SU-DHL-6 (cell line): ENCODE measurements around the gene MMP24.

Experiments used
- H2AFZ ChIP-seq: fragments of 200-600 bp; sonication (generic); 2 replicates; pipeline ENCODE4 v1.6.1; 2014; ENCODE audit warnings: low read depth, mild to moderate bottlenecking, moderate library complexity, mixed read lengths, antibody characterized with exemption, low read length; ENCODE audit not compliant: severe bottlenecking
- H3F3A ChIP-seq: fragments of 200-600 bp; shearing (Covaris generic); 2 replicates; pipeline ENCODE4 v1.6.0; 2016; ENCODE audit warnings: antibody characterized with exemption, mild to moderate bottlenecking; ENCODE audit not compliant: insufficient read depth
- H3K27ac ChIP-seq: fragments of 200-600 bp; sonication (generic); 2 replicates; pipeline ENCODE4 v1.5.1; 2016; ENCODE audit warnings: low read depth, mild to moderate bottlenecking, low read length, moderate library complexity, mixed read lengths
- H3K27me3 ChIP-seq: fragments of 200-600 bp; sonication (generic), shearing (Covaris generic); 2 replicates; pipeline ENCODE4 v1.6.0; 2014; ENCODE audit warnings: mild to moderate bottlenecking, low read length
- H3K36me3 ChIP-seq: fragments of 200-600 bp; sonication (generic); 2 replicates; pipeline ENCODE4 v1.6.1; 2014; ENCODE audit warnings: mild to moderate bottlenecking, low read length, mixed read lengths
- H3K4me2 ChIP-seq: fragments of 300-600, 200-600 bp; shearing (Covaris generic), sonication (generic); 2 replicates; pipeline ENCODE4 v1.6.0; 2014; ENCODE audit warnings: low read length, low read depth, mild to moderate bottlenecking; ENCODE audit not compliant: poor library complexity, severe bottlenecking
- H3K4me3 ChIP-seq: fragments of 200-600 bp; sonication (generic); 2 replicates; pipeline ENCODE4 v1.5.1; 2014; ENCODE audit warnings: antibody characterized with exemption, low read length, mild to moderate bottlenecking, mixed read lengths; ENCODE audit not compliant: insufficient read depth, poor library complexity, severe bottlenecking
- H3K79me2 ChIP-seq: fragments of 200-600 bp; sonication (generic); 2 replicates; pipeline ENCODE4 v1.6.1; 2014; ENCODE audit warnings: mild to moderate bottlenecking, low read length, moderate library complexity; ENCODE audit not compliant: insufficient read depth
- H3K9ac ChIP-seq: fragments of 200-600 bp; sonication (generic); 2 replicates; pipeline ENCODE4 v1.7.0; 2014; ENCODE audit warnings: mild to moderate bottlenecking, low read length
- H3K9me2 ChIP-seq: fragments of 200-600 bp; sonication (generic); replicated peaks from 2 replicates; pipeline ENCODE4 v1.6.1; 2014; ENCODE audit warnings: low read length; ENCODE audit not compliant: insufficient read depth
- H3K9me3 ChIP-seq: fragments of 200-600 bp; sonication (generic); 2 replicates; pipeline ENCODE4 v1.6.1; 2014; ENCODE audit warnings: low read length, mixed read lengths; ENCODE audit not compliant: insufficient read depth
- H4K20me1 ChIP-seq: fragments of 200-600 bp; sonication (generic); 2 replicates; pipeline ENCODE4 v1.6.1; 2014; ENCODE audit warnings: low read depth, mild to moderate bottlenecking, antibody characterized with exemption, low read length, moderate library complexity, mixed read lengths
- CTCF ChIP-seq: fragments of 200-600 bp; sonication (generic); IDR thresholded peaks from one replicate; pipeline ENCODE4 v1.5.1; 2017; ENCODE audit warnings: antibody characterized with exemption, mild to moderate bottlenecking, low read length, moderate library complexity; ENCODE audit not compliant: insufficient read depth, poor library complexity, severe bottlenecking
- EZH2phosphoT487 ChIP-seq: fragments of 200-600 bp; sonication (generic), shearing (Covaris generic); conservative IDR thresholded peaks from 2 replicates; pipeline ENCODE4 v1.6.1; 2018; ENCODE audit warnings: mild to moderate bottlenecking, antibody characterized with exemption, low read length, moderate library complexity, mixed read lengths

The MMP24 gene

GRCh38 chr20:35225319-35226125 is 968 bp upstream of the MMP24 start:
- no peak overlapping the region for H3K4me2 ChIP-seq
- H3K4me3 ChIP-seq, result no peak overlapping the region
- no peaks in the 10 kb centered on the region for H3K27me3 ChIP-seq
- H3K79me2 ChIP-seq, result no peaks in the 10 kb centered on the region
- H3K9ac ChIP-seq, result no peak overlapping the region
- no peaks in the 10 kb centered on the region for H3K9me2 ChIP-seq
- H3K36me3 ChIP-seq, result no peaks in the 10 kb centered on the region
- no peak overlapping the region for H3K27ac ChIP-seq
- H4K20me1 ChIP-seq, result no peaks in the 10 kb centered on the region
- H3K9me3 ChIP-seq, result no peaks in the 10 kb centered on the region
- no peaks in the 10 kb centered on the region for H3F3A ChIP-seq
- H2AFZ ChIP-seq, result no peak overlapping the region
- TF ChIP-seq EZH2phosphoT487, result no peak
- no peak for TF ChIP-seq CTCF

- no peak overlapping the region for H2AFZ ChIP-seq
- TF ChIP-seq EZH2phosphoT487, result no peak
- TF ChIP-seq CTCF, result no peak
- H3K79me2 ChIP-seq, result no peaks in the 10 kb centered on the region
- no peaks in the 10 kb centered on the region for H3K36me3 ChIP-seq
- no peak overlapping the region for H3K4me3 ChIP-seq
- H3K9me3 ChIP-seq, result no peaks in the 10 kb centered on the region
- H3K9me2 ChIP-seq, result no peaks in the 10 kb centered on the region
- H3K9ac ChIP-seq, result no peak overlapping the region
- H3F3A ChIP-seq, result no peaks in the 10 kb centered on the region
- H4K20me1 ChIP-seq, result no peaks in the 10 kb centered on the region
- H3K27ac ChIP-seq, result no peak overlapping the region
- no peak overlapping the region for H3K4me2 ChIP-seq
- H3K27me3 ChIP-seq, result no peaks in the 10 kb centered on the region
Measured at GRCh38 chr20:35226884-35227681, 593 bp downstream of the MMP24 start.

GRCh38 chr20:35232575-35232974 is 6.1 kb downstream of the MMP24 start:
- Histone ChIP-seq H3K9me2 (no peaks in the 10 kb centered on the region), H3K27ac (no peak overlapping the region), H2AFZ (no peak overlapping the region), H3K36me3 (no peaks in the 10 kb centered on the region), H3K9me3 (no peaks in the 10 kb centered on the region), H4K20me1 (no peaks in the 10 kb centered on the region), H3K4me2 (no peak overlapping the region), H3K9ac (no peak overlapping the region), H3K27me3 (no peaks in the 10 kb centered on the region; the same call in 1 of the 2 replicates), H3K79me2 (no peaks in the 10 kb centered on the region), H3F3A (no peaks in the 10 kb centered on the region), H3K4me3 (no peak overlapping the region)
- no peak for TF ChIP-seq EZH2phosphoT487
- no peak for TF ChIP-seq CTCF
